Lower lobe of right lung (tissue), 2 donors: ENCODE measurements around the gene RBX1. TPM values are rescaled to one million over a fixed set of nuclear protein-coding genes. Genes with fewer than 3 reads are reported as not detected.
A peak's percentile ranks its signal among the peaks of the same experiment; 100 is the strongest.

Experiments used
- ATAC-seq, 2 donors: fragments of 200-7000 bp; cut with Tn5 transposase; one replicate each; pipeline ENCODE4 v1.9.1; 2020 to 2022; ENCODE audit warnings: mild to moderate bottlenecking in 2 of 2, moderate library complexity in 2 of 2
- DNase-seq: peaks from one replicate; pipeline ENCODE4 v3.0.0-alpha.2; 2020
- H3K27ac ChIP-seq: fragments of 200-600 bp; one replicate; pipeline ENCODE4 v1.8.0; 2022
- H3K27me3 ChIP-seq: fragments of 200-600 bp; one replicate; pipeline ENCODE4 v1.8.0; 2022; ENCODE audit warnings: low read depth
- H3K36me3 ChIP-seq: fragments of 200-600 bp; one replicate; pipeline ENCODE4 v1.8.0; 2022; ENCODE audit warnings: mild to moderate bottlenecking
- H3K4me1 ChIP-seq: fragments of 200-600 bp; one replicate; pipeline ENCODE4 v1.8.0; 2022
- H3K4me3 ChIP-seq: fragments of 200-600 bp; one replicate; pipeline ENCODE4 v1.8.0; 2022; ENCODE audit warnings: mild to moderate bottlenecking
- H3K9me3 ChIP-seq: fragments of 200-600 bp; one replicate; pipeline ENCODE4 v1.8.0; 2022
- CTCF ChIP-seq: fragments of 200-600 bp; IDR thresholded peaks from one replicate; pipeline ENCODE4 v1.8.0; 2022; ENCODE audit warnings: antibody characterized with exemption, mild to moderate bottlenecking
- intact Hi-C: fragments of 100-400 bp; cut with DNase I; formaldehyde crosslinking; loops from one replicate; pipeline ENCODE4 v1.11.0; 2022
- total RNA-seq: library from RNA; stranded (reverse); fragmentation: NEBNext Ultra II Directional; extraction: Animal tissue kit (Norgen Biotek cat#: 25700); gene quantifications from one replicate; pipeline ENCODE4 v1.2.1, GENCODE V29; 2021
- donor health status: DM: no; HTN: yes; CAD: no; lungs with severe emphysema.

The RBX1 gene
- total RNA-seq, 1 donor from 2014 or later = 46.7 TPM

GRCh38 chr22:41009222-41009948, 58.2 kb downstream of the RBX1 start:
- Histone ChIP-seq H3K4me1 (no peaks in the 10 kb centered on the region), H3K27me3 (no peaks in the 10 kb centered on the region), H3K36me3 (no peaks in the 10 kb centered on the region), H3K4me3 (no peak overlapping the region), H3K9me3 (no peaks in the 10 kb centered on the region), H3K27ac (no peak overlapping the region)
- intact Hi-C loops = no loop called here
- no peak for TF ChIP-seq CTCF
- DNase-seq = peak; percentile 52
- ATAC-seq = peak; percentile 64 to 79

DNA sequence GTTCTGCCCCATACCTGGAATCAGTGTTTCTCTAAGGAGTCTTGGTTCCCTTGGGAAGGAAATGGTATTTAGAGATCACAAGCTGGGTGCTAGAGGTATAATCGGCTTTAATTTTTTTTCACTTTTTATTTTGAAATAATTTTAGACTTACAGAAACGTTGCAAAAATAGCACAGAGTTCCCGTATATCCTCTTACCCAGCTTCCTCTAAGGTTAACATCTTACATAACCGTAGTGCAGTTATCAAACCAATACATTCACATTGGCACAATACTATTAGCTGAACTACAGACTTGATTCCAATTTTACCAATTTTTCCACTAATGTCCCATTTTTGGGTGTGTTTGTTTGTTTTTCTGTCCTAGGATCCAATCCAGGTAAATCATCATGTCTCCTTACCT, 63.8 kb downstream of the RBX1 start:
- peak in 1 of 2 donors; percentile 29 for ATAC-seq
- no peak overlapping the region for H3K27ac ChIP-seq

GRCh38 chr22:41021061-41021612, 70.0 kb downstream of the RBX1 start:
- no peak for TF ChIP-seq CTCF
- no peaks in the 10 kb centered on the region for H3K27me3 ChIP-seq
- peak overlapping the region; percentile 81 for H3K4me3 ChIP-seq
- peak; percentile 6 to 24 for ATAC-seq
- no peaks in the 10 kb centered on the region for H3K9me3 ChIP-seq
- H3K27ac ChIP-seq = peak overlapping the region; percentile 100
- intact Hi-C loops = no loop called here
- no peaks in the 10 kb centered on the region for H3K36me3 ChIP-seq
- H3K4me1 ChIP-seq = peaks cover 9% of the 10 kb centered on the region
- peak; percentile 55 for DNase-seq

More for the DNA sequence above, 63.8 kb downstream of the RBX1 start:
- intact Hi-C loops = no loop called here
- H3K4me1 ChIP-seq = no peaks in the 10 kb centered on the region
- H3K4me3 ChIP-seq = no peak overlapping the region
- DNase-seq = no peak
- H3K36me3 ChIP-seq = no peaks in the 10 kb centered on the region
- no peaks in the 10 kb centered on the region for H3K9me3 ChIP-seq
- no peaks in the 10 kb centered on the region for H3K27me3 ChIP-seq
- TF ChIP-seq CTCF = no peak

DNA sequence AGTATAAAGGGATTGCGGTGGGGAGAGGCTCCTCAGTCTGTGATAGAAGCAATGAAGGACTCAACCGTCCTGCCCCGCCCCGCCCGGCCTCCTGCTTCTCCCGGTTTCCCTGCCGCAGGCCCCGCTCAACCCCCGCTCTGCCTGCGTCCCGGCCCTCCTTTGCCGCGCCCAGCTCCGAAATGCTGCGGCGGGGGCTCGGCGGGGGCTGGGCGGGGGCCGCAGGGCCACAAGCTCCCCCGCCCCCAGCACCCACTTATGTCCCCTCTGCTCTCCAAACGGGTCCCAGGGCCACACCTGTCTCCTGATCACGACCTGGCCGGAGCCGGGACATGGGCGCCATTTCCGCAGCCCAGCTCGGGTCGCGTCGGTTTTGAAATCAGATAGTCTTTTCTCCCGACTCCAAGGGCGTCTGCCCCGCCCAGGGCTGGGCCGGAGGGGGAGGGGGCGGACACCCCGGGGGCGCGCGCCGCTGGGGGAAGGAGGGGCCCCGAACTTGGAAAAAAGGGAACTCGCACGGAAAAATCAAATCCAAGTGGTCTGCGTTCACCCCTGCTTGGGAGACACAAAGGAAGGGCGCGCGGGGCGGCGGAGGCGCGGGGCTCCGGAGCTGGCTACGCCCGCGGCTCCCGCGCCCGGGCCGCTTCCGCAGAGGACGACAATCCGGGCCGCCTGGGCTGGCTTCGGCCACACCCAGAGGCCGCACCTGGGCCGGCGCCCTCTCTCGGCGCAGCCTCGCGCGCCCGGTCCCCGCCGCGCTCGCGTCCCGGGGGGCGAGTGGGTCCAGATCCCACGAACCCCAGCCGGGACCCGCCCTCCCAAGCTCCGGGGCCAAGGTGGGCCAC, 70.7 kb downstream of the RBX1 start:
- peak overlapping the region; percentile 100 for H3K27ac ChIP-seq
- intact Hi-C loops = no loop called here

More for the DNA sequence above, 70.7 kb downstream of the RBX1 start:
- Histone ChIP-seq H3K9me3 (no peaks in the 10 kb centered on the region), H3K27me3 (no peaks in the 10 kb centered on the region), H3K36me3 (no peaks in the 10 kb centered on the region), H3K4me1 (peaks cover 9% of the 10 kb centered on the region), H3K4me3 (peak overlapping the region; percentile 81)
- peak; percentile 27 for TF ChIP-seq CTCF
- ATAC-seq (peak; percentile 88 to 91), DNase-seq (peak; percentile 84)
